ENCODE data around the gene SMARCB1.

SMARCB1 gene

DNA sequence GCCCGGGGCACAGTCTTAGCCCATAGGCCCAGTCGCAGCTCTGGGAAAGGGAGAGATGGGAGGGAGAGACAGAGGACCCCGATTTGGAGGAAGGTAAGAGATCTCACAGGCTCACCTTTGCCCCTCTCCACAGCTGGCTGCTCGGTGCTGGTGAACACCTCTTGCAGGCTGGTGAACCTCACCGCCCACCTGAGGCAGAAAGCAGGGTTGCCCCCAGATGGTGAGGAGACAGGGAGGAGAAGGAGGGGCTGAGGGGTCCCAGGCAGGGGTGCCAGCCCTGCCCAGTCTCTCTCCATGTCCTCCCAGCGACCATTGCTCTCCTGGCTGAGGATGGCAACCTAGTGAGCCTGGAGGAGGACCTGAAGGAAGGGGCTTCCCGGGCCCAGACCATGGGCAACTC is 22.8 kb upstream of the SMARCB1 start:
- Histone ChIP-seq H3K27ac (ENCODE audit: low read length) (no peak overlapping the region), H3K4me3 (ENCODE audit: low read length) (no peak overlapping the region), H3K4me2 (ENCODE audit: low read depth, low read length) (no peak overlapping the region)

GRCh38 chr22:23764899-23765881 is 21.6 kb upstream of the SMARCB1 start:
- no peak for TF ChIP-seq EZH2 (optimal IDR thresholded peaks at IDR 0.05; ENCODE audit: low read depth, low read length)
- no peak for TF ChIP-seq CTCF (IDR thresholded peaks at IDR 0.05; ENCODE audit: low read length)
- no peak for TF ChIP-seq EZH2phosphoT487 (IDR thresholded peaks at IDR 0.05; ENCODE audit: low read length)
- peaks cover 34% of the 10 kb centered on the region for H3K79me2 ChIP-seq (ENCODE audit: low read length)
- DNase-seq = no peak
- no peak overlapping the region for H3K9ac ChIP-seq (ENCODE audit: low read length)
- no peaks in the 10 kb centered on the region for H3K4me1 ChIP-seq (ENCODE audit: low read length)
- H3K27me3 ChIP-seq (replicated peaks; ENCODE audit: insufficient read depth, low read length) = no peaks in the 10 kb centered on the region
- peaks cover 6% of the 10 kb centered on the region; the same call in 1 of the 2 replicates for H4K20me1 ChIP-seq (ENCODE audit: insufficient read depth, low read length)
- no peak overlapping the region for H3K27ac ChIP-seq (ENCODE audit: low read length)
- H3K36me3 ChIP-seq (replicated peaks; ENCODE audit: insufficient read depth, low read length) = no peaks in the 10 kb centered on the region
- no peak overlapping the region for H3K4me2 ChIP-seq (ENCODE audit: low read depth, low read length)
- H3F3A ChIP-seq (ENCODE audit: insufficient read depth, low read length) = peaks cover 3% of the 10 kb centered on the region; the same call in 1 of the 2 replicates
- H3K4me3 ChIP-seq (ENCODE audit: low read length) = no peak overlapping the region
- no peaks in the 10 kb centered on the region for H3K9me3 ChIP-seq (replicated peaks; ENCODE audit: insufficient read depth, low read length)
- no peak overlapping the region for H2AFZ ChIP-seq (ENCODE audit: low read length)
- H3K9me2 ChIP-seq (replicated peaks; ENCODE audit: insufficient read depth, low read length) = no peaks in the 10 kb centered on the region

More for the DNA sequence above, 22.8 kb upstream of the SMARCB1 start:
- H4K20me1 ChIP-seq (ENCODE audit: insufficient read depth, low read length) = peaks cover 6% of the 10 kb centered on the region; the same call in 1 of the 2 replicates
- no peaks in the 10 kb centered on the region for H3K9me2 ChIP-seq (replicated peaks; ENCODE audit: insufficient read depth, low read length)
- peaks cover 34% of the 10 kb centered on the region for H3K79me2 ChIP-seq (ENCODE audit: low read length)
- no peaks in the 10 kb centered on the region for H3K9me3 ChIP-seq (replicated peaks; ENCODE audit: insufficient read depth, low read length)
- H3F3A ChIP-seq (ENCODE audit: insufficient read depth, low read length) = no peaks in the 10 kb centered on the region; the same call in 1 of the 2 replicates
- no peaks in the 10 kb centered on the region for H3K36me3 ChIP-seq (replicated peaks; ENCODE audit: insufficient read depth, low read length)
- no peak for DNase-seq
- H2AFZ ChIP-seq (ENCODE audit: low read length) = no peak overlapping the region
- TF ChIP-seq EZH2phosphoT487 (IDR thresholded peaks at IDR 0.05; ENCODE audit: low read length) (no peak), EZH2 (optimal IDR thresholded peaks at IDR 0.05; ENCODE audit: low read depth, low read length) (no peak), CTCF (IDR thresholded peaks at IDR 0.05; ENCODE audit: low read length) (no peak)
- H3K27me3 ChIP-seq (replicated peaks; ENCODE audit: insufficient read depth, low read length) = no peaks in the 10 kb centered on the region
- no peak overlapping the region for H3K9ac ChIP-seq (ENCODE audit: low read length)
- no peaks in the 10 kb centered on the region for H3K4me1 ChIP-seq (ENCODE audit: low read length)

- no peak overlapping the region for H2AFZ ChIP-seq (ENCODE audit: low read length)
- H3K27me3 ChIP-seq (replicated peaks; ENCODE audit: insufficient read depth, low read length) = no peaks in the 10 kb centered on the region
- DNase-seq = no peak
- peak overlapping the region; percentile 93 for H3K4me3 ChIP-seq (ENCODE audit: low read length)
- H3F3A ChIP-seq (ENCODE audit: insufficient read depth, low read length) = peaks cover 7% of the 10 kb centered on the region
- H3K9me2 ChIP-seq (replicated peaks; ENCODE audit: insufficient read depth, low read length) = no peaks in the 10 kb centered on the region
- peaks cover 6% of the 10 kb centered on the region; the same call in 1 of the 2 replicates for H4K20me1 ChIP-seq (ENCODE audit: insufficient read depth, low read length)
- peak overlapping the region; percentile 49; the same call in 1 of the 2 replicates for H3K27ac ChIP-seq (ENCODE audit: low read length)
- H3K36me3 ChIP-seq (replicated peaks; ENCODE audit: insufficient read depth, low read length) = no peaks in the 10 kb centered on the region
- H3K79me2 ChIP-seq (ENCODE audit: low read length) = peaks cover 34% of the 10 kb centered on the region
- H3K9me3 ChIP-seq (replicated peaks; ENCODE audit: insufficient read depth, low read length) = no peaks in the 10 kb centered on the region
- TF ChIP-seq EZH2 (optimal IDR thresholded peaks at IDR 0.05; ENCODE audit: low read depth, low read length) (no peak), EZH2phosphoT487 (IDR thresholded peaks at IDR 0.05; ENCODE audit: low read length) (no peak), CTCF (IDR thresholded peaks at IDR 0.05; ENCODE audit: low read length) (no peak)
- H3K4me1 ChIP-seq (ENCODE audit: low read length) = peaks cover 5% of the 10 kb centered on the region
- peak overlapping the region; percentile 83 for H3K9ac ChIP-seq (ENCODE audit: low read length)
- H3K4me2 ChIP-seq (ENCODE audit: low read depth, low read length) = peak overlapping the region; percentile 100
These were observed 19.5 kb upstream of the SMARCB1 start for GRCh38 chr22:23767303-23767672.
